H9 (cell line): ENCODE results near the gene DCC. TPM values are rescaled to one million over a fixed set of nuclear protein-coding genes. Genes with fewer than 3 reads are reported as not detected.

Experiments
- DNase-seq: peaks from one replicate; pipeline ENCODE4 v3.0.0-alpha.2; 2017
- H2AFZ ChIP-seq: one replicate; pipeline ENCODE4 v1.6.1; 2013; ENCODE audit warnings: mild to moderate bottlenecking, low read length, control low read depth, moderate library complexity
- H2AK5ac ChIP-seq: 2 replicates; pipeline ENCODE4 v1.6.1; 2013; ENCODE audit warnings: low read length, control low read depth, mixed read lengths; ENCODE audit not compliant: insufficient read length
- H2BK120ac ChIP-seq: one replicate; pipeline ENCODE4 v1.6.1; 2013; ENCODE audit warnings: low read depth, mild to moderate bottlenecking, low read length, control low read depth, inconsistent platforms; ENCODE audit not compliant: poor library complexity, severe bottlenecking
- H2BK12ac ChIP-seq: 2 replicates; pipeline ENCODE4 v1.6.1; 2013; ENCODE audit warnings: low read length, control low read depth, mixed read lengths, low read depth; ENCODE audit not compliant: insufficient read length
- H2BK15ac ChIP-seq: 2 replicates; pipeline ENCODE4 v1.6.1; 2013; ENCODE audit warnings: low read depth, low read length, control low read depth
- H2BK20ac ChIP-seq: one replicate; pipeline ENCODE4 v1.6.1; 2013; ENCODE audit warnings: low read depth, mild to moderate bottlenecking, low read length, control low read depth, inconsistent platforms; ENCODE audit not compliant: poor library complexity, severe bottlenecking
- H2BK5ac ChIP-seq: 2 replicates; pipeline ENCODE4 v1.6.1; 2013; ENCODE audit warnings: low read length, control low read depth, mixed read lengths; ENCODE audit not compliant: insufficient read length
- H3K14ac ChIP-seq: 2 replicates; pipeline ENCODE4 v1.6.1; 2013; ENCODE audit warnings: low read length, control low read depth; ENCODE audit not compliant: insufficient read depth
- H3K18ac ChIP-seq: 2 replicates; pipeline ENCODE4 v1.6.1; 2013; ENCODE audit warnings: low read depth, mild to moderate bottlenecking, mixed read lengths, low read length, control low read depth; ENCODE audit not compliant: insufficient read length
- H3K23ac ChIP-seq: 2 replicates; pipeline ENCODE4 v1.6.1; 2013; ENCODE audit warnings: low read length, control low read depth, mixed read lengths, low read depth; ENCODE audit not compliant: insufficient read length
- H3K23me2 ChIP-seq: 2 replicates; pipeline ENCODE4 v1.6.1; 2013; ENCODE audit warnings: low read depth, mild to moderate bottlenecking, mixed read lengths, low read length, control low read depth; ENCODE audit not compliant: insufficient read length, poor library complexity, severe bottlenecking
- H3K27ac ChIP-seq: 2 replicates; pipeline ENCODE4 v1.5.1; 2013; ENCODE audit warnings: low read length, control low read depth, mixed read lengths, low read depth; ENCODE audit not compliant: insufficient read length
- H3K27me3 ChIP-seq: 2 replicates; pipeline ENCODE4 v1.6.1; 2013; ENCODE audit warnings: low read length, control low read depth, inconsistent platforms; ENCODE audit not compliant: insufficient read depth
- H3K4ac ChIP-seq: 2 replicates; pipeline ENCODE4 v1.6.1; 2013; ENCODE audit warnings: low read depth, mild to moderate bottlenecking, control low read depth, inconsistent platforms, low read length, moderate library complexity
- H3K4me1 ChIP-seq: 2 replicates; pipeline ENCODE4 v1.6.1; 2013; ENCODE audit warnings: low read length, control low read depth, inconsistent platforms; ENCODE audit not compliant: insufficient read depth
- H3K4me2 ChIP-seq: 2 replicates; pipeline ENCODE4 v1.6.1; 2013; ENCODE audit warnings: low read length, control low read depth, mixed read lengths; ENCODE audit not compliant: insufficient read length, insufficient read depth
- H3K56ac ChIP-seq: 2 replicates; pipeline ENCODE4 v1.6.1; 2013; ENCODE audit warnings: low read depth, mild to moderate bottlenecking, mixed read lengths, low read length, control low read depth; ENCODE audit not compliant: insufficient read length
- H3K79me1 ChIP-seq: 2 replicates; pipeline ENCODE4 v1.6.1; 2013; ENCODE audit warnings: low read depth, mild to moderate bottlenecking, moderate library complexity, low read length, control low read depth, inconsistent platforms; ENCODE audit not compliant: insufficient read depth, poor library complexity, severe bottlenecking
- H3K79me2 ChIP-seq: 2 replicates; pipeline ENCODE4 v1.6.1; 2013; ENCODE audit warnings: low read length, control low read depth, inconsistent platforms; ENCODE audit not compliant: insufficient read depth
- H3K9ac ChIP-seq: 2 replicates; pipeline ENCODE4 v1.6.1; 2013; ENCODE audit warnings: low read length, control low read depth, mixed read lengths; ENCODE audit not compliant: insufficient read length; ENCODE audit errors: extremely low read depth
- H3K9me3 ChIP-seq: one replicate; pipeline ENCODE4 v1.6.1; 2013; ENCODE audit warnings: low read depth, low read length, inconsistent platforms; ENCODE audit not compliant: control insufficient read depth
- H3T11ph ChIP-seq: one replicate; pipeline ENCODE4 v1.6.1; 2013; ENCODE audit warnings: mild to moderate bottlenecking, low read length, control low read depth, inconsistent platforms
- H4K20me1 ChIP-seq: one replicate; pipeline ENCODE4 v1.6.1; 2013; ENCODE audit not compliant: control insufficient read depth, insufficient read length, insufficient read depth
- H4K5ac ChIP-seq: 2 replicates; pipeline ENCODE4 v1.6.1; 2013; ENCODE audit warnings: low read depth, mild to moderate bottlenecking, mixed read lengths, low read length, control low read depth; ENCODE audit not compliant: insufficient read length
- H4K8ac ChIP-seq: replicated peaks from 2 replicates; pipeline ENCODE4 v1.6.1; 2013; ENCODE audit warnings: low read length, control low read depth, mixed read lengths, low read depth; ENCODE audit not compliant: insufficient read length
- H4K91ac ChIP-seq: 2 replicates; pipeline ENCODE4 v1.6.1; 2013; ENCODE audit warnings: low read depth, mild to moderate bottlenecking, moderate library complexity, mixed read lengths, low read length, control low read depth; ENCODE audit not compliant: insufficient read length
- H3K27ac Mint-ChIP-seq, 3 experiments: 2 replicates in 2 of 3; 3 replicates in 1 of 3; pipeline ENCODE4 v1.8.0; 2020 to 2021; ENCODE audit warnings: mixed read lengths in 3 of 3, mild to moderate bottlenecking in 1 of 3, moderate library complexity in 1 of 3
- H3K27me3 Mint-ChIP-seq: 2 replicates; pipeline ENCODE4 v1.8.0; 2021; ENCODE audit warnings: low read depth, mild to moderate bottlenecking, moderate library complexity, mixed read lengths
- H3K36me3 Mint-ChIP-seq, 3 experiments: 2 replicates in 2 of 3; 3 replicates in 1 of 3; pipeline ENCODE4 v1.8.0; 2020 to 2021; ENCODE audit warnings: low read depth in 3 of 3, mixed read lengths in 3 of 3; ENCODE audit not compliant: insufficient read depth in 1 of 3
- H3K4me1 Mint-ChIP-seq, 2 experiments: 2 replicates each; pipeline ENCODE4 v1.8.0; 2020; ENCODE audit warnings: mixed read lengths in 2 of 2
- H3K4me3 Mint-ChIP-seq, 2 experiments: 2 replicates in 1 of 2; 3 replicates in 1 of 2; pipeline ENCODE4 v1.8.0; 2020 to 2021; ENCODE audit warnings: mild to moderate bottlenecking in 2 of 2, mixed read lengths in 2 of 2, moderate library complexity in 1 of 2
- H3K9me3 Mint-ChIP-seq, 2 experiments: 2 replicates in 1 of 2; 3 replicates in 1 of 2; pipeline ENCODE4 v1.8.0; 2020; ENCODE audit warnings: mild to moderate bottlenecking in 2 of 2, mixed read lengths in 2 of 2, moderate library complexity in 1 of 2
- total RNA-seq: library from RNA; stranded (reverse); gene quantifications from 2 replicates; pipeline ENCODE4 v1.2.1, GENCODE V29; 2021
- TF ChIP-seq, protein P1 (sequence below): fragments of 200-600 bp; sonication (generic); conservative IDR thresholded peaks from 3 replicates; pipeline ENCODE4 v1.8.0; 2021; ENCODE audit warnings: antibody characterized with exemption, mild to moderate bottlenecking

DCC gene
- total RNA-seq, 1 experiment from 2014 or later: 0.35 TPM

DNA sequence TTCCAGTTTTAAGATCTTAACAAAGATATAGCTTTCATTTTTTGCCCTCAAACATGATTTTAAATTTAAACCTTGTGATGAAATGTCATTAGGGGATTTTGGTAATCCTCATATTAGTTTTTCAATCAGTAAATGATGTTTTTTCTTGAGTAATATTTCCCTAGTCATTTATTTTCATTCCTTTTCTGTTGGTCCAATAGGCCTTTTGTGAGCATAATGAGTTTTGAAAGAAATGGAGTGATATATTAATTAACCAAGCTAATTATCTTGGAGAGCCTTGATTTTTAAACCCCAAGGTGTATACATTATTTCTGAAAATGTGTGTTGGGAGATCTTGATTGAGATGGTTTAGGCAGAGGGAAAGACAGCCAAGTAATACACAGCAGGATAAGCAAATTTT lies 46.3 kb downstream of the DCC start:
- H2BK5ac ChIP-seq: no peak overlapping the region
- H4K20me1 ChIP-seq: no peaks in the 10 kb centered on the region
- no peak overlapping the region for H3K14ac ChIP-seq
- no peaks in the 10 kb centered on the region for H3K9me3 ChIP-seq
- H3K4me3 Mint-ChIP-seq: no peak overlapping the region
- TF ChIP-seq, protein P1, sequence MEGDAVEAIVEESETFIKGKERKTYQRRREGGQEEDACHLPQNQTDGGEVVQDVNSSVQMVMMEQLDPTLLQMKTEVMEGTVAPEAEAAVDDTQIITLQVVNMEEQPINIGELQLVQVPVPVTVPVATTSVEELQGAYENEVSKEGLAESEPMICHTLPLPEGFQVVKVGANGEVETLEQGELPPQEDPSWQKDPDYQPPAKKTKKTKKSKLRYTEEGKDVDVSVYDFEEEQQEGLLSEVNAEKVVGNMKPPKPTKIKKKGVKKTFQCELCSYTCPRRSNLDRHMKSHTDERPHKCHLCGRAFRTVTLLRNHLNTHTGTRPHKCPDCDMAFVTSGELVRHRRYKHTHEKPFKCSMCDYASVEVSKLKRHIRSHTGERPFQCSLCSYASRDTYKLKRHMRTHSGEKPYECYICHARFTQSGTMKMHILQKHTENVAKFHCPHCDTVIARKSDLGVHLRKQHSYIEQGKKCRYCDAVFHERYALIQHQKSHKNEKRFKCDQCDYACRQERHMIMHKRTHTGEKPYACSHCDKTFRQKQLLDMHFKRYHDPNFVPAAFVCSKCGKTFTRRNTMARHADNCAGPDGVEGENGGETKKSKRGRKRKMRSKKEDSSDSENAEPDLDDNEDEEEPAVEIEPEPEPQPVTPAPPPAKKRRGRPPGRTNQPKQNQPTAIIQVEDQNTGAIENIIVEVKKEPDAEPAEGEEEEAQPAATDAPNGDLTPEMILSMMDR: no peak
- H2AFZ ChIP-seq: no peak overlapping the region
- no peaks in the 10 kb centered on the region for H3K4me1 ChIP-seq
- H4K8ac ChIP-seq: no peak overlapping the region
- no peak overlapping the region for H3K27ac Mint-ChIP-seq
- no peak overlapping the region for H2AK5ac ChIP-seq
- H3T11ph ChIP-seq: no peak overlapping the region
- H4K91ac ChIP-seq: no peak overlapping the region
- no peaks in the 10 kb centered on the region for H3K79me2 ChIP-seq
- no peak overlapping the region for H2BK12ac ChIP-seq
- H3K23ac ChIP-seq: no peak overlapping the region
- no peak for DNase-seq
- no peak overlapping the region for H3K9ac ChIP-seq
- no peaks in the 10 kb centered on the region for H3K79me1 ChIP-seq
- no peaks in the 10 kb centered on the region for H3K23me2 ChIP-seq
- H4K5ac ChIP-seq: no peak overlapping the region
- H2BK20ac ChIP-seq: no peak overlapping the region
- H3K27me3 Mint-ChIP-seq: no peaks in the 10 kb centered on the region
- no peak overlapping the region for H3K27ac ChIP-seq
- no peaks in the 10 kb centered on the region for H3K4me1 Mint-ChIP-seq
- H3K4ac ChIP-seq: no peak overlapping the region
- no peak overlapping the region for H3K56ac ChIP-seq
- no peak overlapping the region for H3K4me2 ChIP-seq
- H3K27me3 ChIP-seq: no peaks in the 10 kb centered on the region
- no peaks in the 10 kb centered on the region; a peak in 1 of 5 replicates for H3K9me3 Mint-ChIP-seq
- H2BK120ac ChIP-seq: no peak overlapping the region
- H2BK15ac ChIP-seq: no peak overlapping the region
- H3K36me3 Mint-ChIP-seq: no peaks in the 10 kb centered on the region
- no peak overlapping the region for H3K18ac ChIP-seq
